ENCODE results near the gene PAQR7.

DNA sequence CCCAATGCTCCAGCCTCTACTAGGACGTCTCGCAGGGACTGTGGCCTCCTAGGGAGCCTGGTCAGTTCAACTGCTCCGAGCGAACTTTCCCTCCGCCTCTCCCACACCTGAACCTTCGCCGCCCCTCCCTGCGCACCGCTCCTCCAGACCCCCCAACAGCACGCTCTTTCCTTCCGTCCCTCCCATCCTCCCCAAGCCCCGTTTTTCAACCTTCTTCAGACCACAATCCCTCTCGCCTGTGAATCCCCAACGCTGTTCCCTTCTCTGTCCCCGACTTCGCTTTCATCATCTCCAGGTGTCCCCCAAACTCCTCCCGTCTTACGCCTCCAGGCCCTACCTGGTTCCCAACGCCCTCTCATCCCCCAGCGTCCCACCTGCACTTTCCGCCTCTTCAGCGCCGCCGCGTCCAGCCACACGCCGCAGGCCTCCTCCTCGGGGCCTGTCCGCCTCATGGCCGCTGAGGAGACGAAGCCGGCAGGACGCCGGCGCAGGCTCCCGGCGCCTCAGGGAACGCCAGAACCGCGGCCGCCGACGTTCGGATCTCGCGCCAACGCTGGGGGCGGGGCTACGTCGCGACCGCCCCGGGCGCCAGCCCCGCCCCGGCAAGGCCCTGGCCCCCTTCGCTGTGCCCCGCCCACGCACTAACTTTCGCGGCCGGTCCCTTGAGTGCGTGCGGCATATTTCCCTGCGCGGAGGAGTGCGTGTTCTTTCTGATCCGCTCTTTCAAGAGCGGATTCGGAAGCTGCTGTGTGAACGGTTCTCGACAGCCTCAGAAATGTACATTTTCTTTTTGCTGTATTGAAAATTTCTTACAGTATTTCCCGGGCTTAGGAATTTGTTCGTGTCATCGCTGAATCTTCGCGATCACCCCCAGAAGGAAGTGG lies 16.4 kb downstream of the PAQR7 start, which contains the start of gene AUNIP:
- TF ChIP-seq, protein P1, sequence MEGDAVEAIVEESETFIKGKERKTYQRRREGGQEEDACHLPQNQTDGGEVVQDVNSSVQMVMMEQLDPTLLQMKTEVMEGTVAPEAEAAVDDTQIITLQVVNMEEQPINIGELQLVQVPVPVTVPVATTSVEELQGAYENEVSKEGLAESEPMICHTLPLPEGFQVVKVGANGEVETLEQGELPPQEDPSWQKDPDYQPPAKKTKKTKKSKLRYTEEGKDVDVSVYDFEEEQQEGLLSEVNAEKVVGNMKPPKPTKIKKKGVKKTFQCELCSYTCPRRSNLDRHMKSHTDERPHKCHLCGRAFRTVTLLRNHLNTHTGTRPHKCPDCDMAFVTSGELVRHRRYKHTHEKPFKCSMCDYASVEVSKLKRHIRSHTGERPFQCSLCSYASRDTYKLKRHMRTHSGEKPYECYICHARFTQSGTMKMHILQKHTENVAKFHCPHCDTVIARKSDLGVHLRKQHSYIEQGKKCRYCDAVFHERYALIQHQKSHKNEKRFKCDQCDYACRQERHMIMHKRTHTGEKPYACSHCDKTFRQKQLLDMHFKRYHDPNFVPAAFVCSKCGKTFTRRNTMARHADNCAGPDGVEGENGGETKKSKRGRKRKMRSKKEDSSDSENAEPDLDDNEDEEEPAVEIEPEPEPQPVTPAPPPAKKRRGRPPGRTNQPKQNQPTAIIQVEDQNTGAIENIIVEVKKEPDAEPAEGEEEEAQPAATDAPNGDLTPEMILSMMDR (IDR thresholded peaks at IDR 0.05): no peak
- TF ChIP-seq POLR2A (IDR thresholded peaks at IDR 0.05): peak in 1 of 2 donors; percentile 69

Data from thyroid gland (tissue), 4 donors.